H1 (cell line): ENCODE measurements around the gene FRS2. TPM values are rescaled to one million over a fixed set of nuclear protein-coding genes. Genes with fewer than 3 reads are reported as not detected.

Experiments used
- CTCF ChIA-PET: fragments of 300-600 bp; sonication (Branson Sonifier 250); formaldehyde crosslinking; loops from one replicate; lab custom pipeline; 2021; ENCODE audit not compliant: partially characterized antibody; lab: Charles Lee
- POLR2A ChIA-PET: fragments of 300-600 bp; sonication (Branson Sonifier 250); formaldehyde crosslinking; loops from one replicate; lab custom pipeline; 2021; ENCODE audit warnings: inconsistent platforms; ENCODE audit not compliant: partially characterized antibody; lab: Charles Lee
- DNase-seq, 2 experiments: peaks; one replicate each; pipeline versions ENCODE4 v3.0.0 to v3.0.0-alpha.2; 2010 to 2022; ENCODE audit warnings: low spot score in 2 of 2, low read depth in 1 of 2, mixed read lengths in 1 of 2
- FAIRE-seq: peaks from 2 replicates; lab custom pipeline; 2011; peaks lifted over from hg19 to GRCh38; lab: Jason Lieb, UNC
- H2AFZ ChIP-seq: 2 replicates; pipeline ENCODE4 v1.8.1; 2012; ENCODE audit warnings: low read length, inconsistent platforms
- H2AK5ac ChIP-seq: 2 replicates; pipeline ENCODE4 v1.6.1; 2013; ENCODE audit warnings: low read depth, low read length
- H2BK120ac ChIP-seq: replicated peaks from 2 replicates; pipeline ENCODE3; 2013; ENCODE audit warnings: low read depth, low read length, inconsistent platforms
- H2BK12ac ChIP-seq: 2 replicates; pipeline ENCODE4 v1.6.1; 2013; ENCODE audit warnings: low read depth, low read length
- H2BK15ac ChIP-seq: 2 replicates; pipeline ENCODE4 v1.6.1; 2013; ENCODE audit warnings: low read length
- H2BK20ac ChIP-seq: 2 replicates; pipeline ENCODE4 v1.6.1; 2013; ENCODE audit warnings: low read length
- H2BK5ac ChIP-seq: 2 replicates; pipeline ENCODE4 v1.6.1; 2013; ENCODE audit warnings: low read depth, low read length
- H3K14ac ChIP-seq: 2 replicates; pipeline ENCODE4 v1.6.1; 2013; ENCODE audit warnings: inconsistent platforms; ENCODE audit not compliant: insufficient read length
- H3K18ac ChIP-seq: 2 replicates; pipeline ENCODE4 v1.6.1; 2013; ENCODE audit warnings: low read length; ENCODE audit errors: extremely low read depth
- H3K23ac ChIP-seq: 2 replicates; pipeline ENCODE4 v1.6.1; 2013; ENCODE audit warnings: inconsistent platforms; ENCODE audit not compliant: insufficient read length
- H3K23me2 ChIP-seq: 2 replicates; pipeline ENCODE4 v1.6.1; 2013; ENCODE audit warnings: low read depth, low read length
- H3K27ac ChIP-seq: 2 replicates; pipeline ENCODE4 v1.6.1; 2011; ENCODE audit warnings: low read depth, low read length, inconsistent platforms
- H3K27me3 ChIP-seq, 4 experiments: replicated peaks in 1 of 4; 1 replicate in 1 of 4; 2 replicates in 3 of 4; pipeline versions ENCODE4 v1.6.1 to v1.8.1; 2011 to 2013; ENCODE audit warnings: low read length in 3 of 4, mild to moderate bottlenecking in 3 of 4, inconsistent platforms in 2 of 4, mixed read lengths in 2 of 4, moderate library complexity in 1 of 4; ENCODE audit not compliant: control insufficient read depth in 3 of 4, insufficient read depth in 3 of 4; ENCODE audit errors: extremely low read depth in 1 of 4
- H3K36me3 ChIP-seq, 4 experiments: 2 replicates each; pipeline versions ENCODE4 v1.6.1 to v1.8.1; 2011 to 2013; ENCODE audit warnings: mild to moderate bottlenecking in 4 of 4, low read length in 3 of 4, moderate library complexity in 2 of 4, control low read depth in 1 of 4, inconsistent platforms in 1 of 4; ENCODE audit not compliant: insufficient read depth in 4 of 4, control insufficient read depth in 2 of 4
- H3K4ac ChIP-seq: replicated peaks from 2 replicates; pipeline ENCODE3; 2013; ENCODE audit warnings: low read length, low read depth, mixed read lengths, inconsistent platforms; ENCODE audit not compliant: insufficient read length
- H3K4me1 ChIP-seq, 4 experiments: replicated peaks in 1 of 4; 1 replicate in 1 of 4; 2 replicates in 3 of 4; pipeline versions ENCODE4 v1.6.1 to v1.8.1; 2011 to 2013; ENCODE audit warnings: low read length in 3 of 4, inconsistent platforms in 2 of 4, mixed read lengths in 1 of 4; ENCODE audit not compliant: insufficient read depth in 4 of 4, control insufficient read depth in 3 of 4
- H3K4me2 ChIP-seq, 2 experiments: 2 replicates each; pipeline versions ENCODE4 v1.6.1 to v1.8.1; 2011 to 2013; ENCODE audit warnings: low read depth in 2 of 2, low read length in 2 of 2, control low read depth in 1 of 2, inconsistent platforms in 1 of 2, mild to moderate bottlenecking in 1 of 2; ENCODE audit not compliant: insufficient read depth in 1 of 2
- H3K4me3 ChIP-seq, 4 experiments: fragments of 200-600, 300-600 bp in 1 of 4; sonication (generic), shearing (Covaris generic), sonication (Bioruptor Twin) in 1 of 4; 2 replicates each; pipeline versions ENCODE4 v1.5.1 to v1.8.1; 2011 to 2016; ENCODE audit warnings: low read length in 4 of 4, low read depth in 3 of 4, control low read depth in 2 of 4, inconsistent platforms in 2 of 4, mild to moderate bottlenecking in 2 of 4, mixed read lengths in 1 of 4, moderate library complexity in 1 of 4; ENCODE audit not compliant: insufficient read depth in 2 of 4; ENCODE audit errors: extremely low read depth in 1 of 4
- H3K56ac ChIP-seq: replicated peaks from 2 replicates; pipeline ENCODE3; 2013; ENCODE audit warnings: low read depth, mild to moderate bottlenecking, mixed read lengths, low read length, inconsistent platforms; ENCODE audit not compliant: insufficient read length
- H3K79me1 ChIP-seq: 2 replicates; pipeline ENCODE4 v1.6.1; 2013; ENCODE audit warnings: low read depth, low read length, control low read depth
- H3K79me2 ChIP-seq, 2 experiments: 2 replicates each; pipeline versions ENCODE4 v1.6.1 to v1.8.1; 2012 to 2013; ENCODE audit warnings: low read length in 2 of 2, mild to moderate bottlenecking in 2 of 2, inconsistent platforms in 1 of 2; ENCODE audit not compliant: insufficient read depth in 2 of 2, control insufficient read depth in 1 of 2
- H3K9ac ChIP-seq, 4 experiments: replicated peaks in 1 of 4; 1 replicate in 1 of 4; 2 replicates in 3 of 4; pipeline versions ENCODE4 v1.6.1 to v1.8.1; 2011 to 2013; ENCODE audit warnings: low read depth in 3 of 4, low read length in 3 of 4, control low read depth in 2 of 4, mild to moderate bottlenecking in 2 of 4, moderate library complexity in 2 of 4, inconsistent platforms in 1 of 4; ENCODE audit errors: extremely low read depth in 1 of 4
- H3K9me3 ChIP-seq, 2 experiments: 2 replicates each; pipeline versions ENCODE4 v1.6.1 to v1.8.1; 2012 to 2013; ENCODE audit warnings: mild to moderate bottlenecking in 2 of 2, moderate library complexity in 2 of 2, control low read depth in 1 of 2, inconsistent platforms in 1 of 2, low read depth in 1 of 2, low read length in 1 of 2, mixed read lengths in 1 of 2; ENCODE audit not compliant: insufficient read depth in 2 of 2
- H4K20me1 ChIP-seq, 2 experiments: replicated peaks in 1 of 2; 2 replicates each; pipeline versions ENCODE3 to v1.8.1; 2011 to 2013; ENCODE audit warnings: inconsistent platforms in 2 of 2, low read length in 2 of 2, mild to moderate bottlenecking in 1 of 2; ENCODE audit not compliant: insufficient read depth in 2 of 2, control insufficient read depth in 1 of 2
- H4K5ac ChIP-seq: 2 replicates; pipeline ENCODE4 v1.6.1; 2013; ENCODE audit warnings: low read length, low read depth, mixed read lengths, inconsistent platforms; ENCODE audit not compliant: insufficient read length
- H4K8ac ChIP-seq: 2 replicates; pipeline ENCODE4 v1.8.0; 2013; ENCODE audit warnings: mild to moderate bottlenecking, moderate library complexity, low read length, inconsistent platforms; ENCODE audit not compliant: insufficient read depth; ENCODE audit errors: extremely low read depth
- H4K91ac ChIP-seq: replicated peaks from 2 replicates; pipeline ENCODE3; 2013; ENCODE audit warnings: low read length, mixed read lengths, inconsistent platforms; ENCODE audit not compliant: insufficient read length
- BACH1 ChIP-seq: IDR thresholded peaks from 2 replicates; pipeline ENCODE4 v1.6.1; 2012; ENCODE audit warnings: low read length, improper control_type of control experiment
- CBX5 ChIP-seq: fragments of 300-800, 300-1000 bp; sonication (generic); IDR thresholded peaks from 2 replicates; pipeline ENCODE4 v1.7.1; 2016; ENCODE audit warnings: antibody characterized with exemption, low read length, low read depth
- CEBPB ChIP-seq: IDR thresholded peaks from 2 replicates; pipeline ENCODE4 v1.6.1; 2012; ENCODE audit warnings: low read depth, low read length
- CHD1 ChIP-seq: IDR thresholded peaks from 2 replicates; pipeline ENCODE4 v1.6.1; 2012; ENCODE audit warnings: low read depth, low read length, improper control_type of control experiment
- CHD2 ChIP-seq: IDR thresholded peaks from 2 replicates; pipeline ENCODE4 v1.6.1; 2012; ENCODE audit warnings: low read length, improper control_type of control experiment
- CTBP2 ChIP-seq: IDR thresholded peaks from 2 replicates; pipeline ENCODE4 v1.7.0; 2011; ENCODE audit warnings: borderline replicate concordance, mild to moderate bottlenecking, moderate library complexity, mixed read lengths, low read length; ENCODE audit not compliant: insufficient read depth, insufficient read length
- E2F6 ChIP-seq: IDR thresholded peaks from 2 replicates; pipeline ENCODE4 v1.6.1; 2012; ENCODE audit warnings: inconsistent platforms
- HDAC2 ChIP-seq, 2 experiments: fragments of 300-600 bp in 1 of 2; sonication (generic) in 1 of 2; IDR thresholded peaks; 2 replicates each; pipeline ENCODE4 v1.6.1; 2011 to 2012; ENCODE audit warnings: low read depth in 2 of 2, low read length in 2 of 2, mild to moderate bottlenecking in 2 of 2, moderate library complexity in 2 of 2, borderline replicate concordance in 1 of 2, inconsistent platforms in 1 of 2
- MAX ChIP-seq: IDR thresholded peaks from 2 replicates; pipeline ENCODE4 v1.6.1; 2012; ENCODE audit warnings: inconsistent platforms
- RNF2 ChIP-seq: fragments of 200-900, 300-1000 bp; sonication (generic); IDR thresholded peaks from 2 replicates; pipeline ENCODE4 v1.7.1; 2016; ENCODE audit warnings: borderline replicate concordance, low read depth, mild to moderate bottlenecking, antibody characterized with exemption, low read length; ENCODE audit not compliant: poor library complexity, severe bottlenecking; ENCODE audit errors: missing control alignments
- SUZ12 ChIP-seq: fragments of 200-600 bp; sonication (generic); IDR thresholded peaks from 2 replicates; pipeline ENCODE4 v1.6.1; 2012; ENCODE audit warnings: mild to moderate bottlenecking, inconsistent platforms, low read length, moderate library complexity, mixed read lengths
- USF2 ChIP-seq: IDR thresholded peaks from 2 replicates; pipeline ENCODE4 v1.6.1; 2011; ENCODE audit warnings: low read length, improper control_type of control experiment
- polyA plus RNA-seq, 7 experiments: library from polyadenylated mRNA; depleted of rRNA in 3 of 7; stranded (reverse) in 5 of 7; unstranded in 2 of 7; fragments of >200 nt in 5 of 7; fragments of 200-250 nt in 2 of 7; gene quantifications; 1 replicate in 5 of 7; 2 replicates in 1 of 7; 4 replicates in 1 of 7; pipeline versions ENCODE4 v1.2.1 to v1.2.3, GENCODE V29; 2011 to 2013; ENCODE audit warnings: missing spikeins in 2 of 7, mixed read lengths in 2 of 7
- total RNA-seq: library from RNA; stranded (reverse); fragmentation: NEBNext Ultra II Directional; extraction: Animal tissue kit (Norgen Biotek cat#: 25700); gene quantifications from 2 replicates; pipeline ENCODE4 v1.2.1, GENCODE V29; 2021

Gene FRS2
- total and polyA plus RNA-seq, 2 of the 8 experiments (the other 6 are each of a cell fraction or from before 2014, with no cell fraction given), result 10.3 to 35.8 TPM

GRCh38 chr12:69514845-69515244 lies 44.7 kb downstream of the FRS2 start:
- H3K79me1 ChIP-seq, result peaks cover 2% of the 10 kb centered on the region; the same call in 1 of the 2 replicates
- H3K14ac ChIP-seq, result no peak overlapping the region
- FAIRE-seq (no peak), DNase-seq (no peak)
- H3K56ac ChIP-seq, result no peak overlapping the region
- ChIA-PET CTCF (interaction anchor here (1.8 kb wide), 1 partner anchor 22 kb away, joined by 7 read pairs; no protein-coding TSS in a partner anchor), POLR2A (interaction anchor here (0.6 to 1.4 kb wide), 3 partner anchors 13 to 474 kb away, joined by 3 read pairs; no protein-coding TSS in a partner anchor)
- H2AFZ ChIP-seq, result no peak overlapping the region
- H3K9me3 ChIP-seq, result no peaks in the 10 kb centered on the region
- H2BK120ac ChIP-seq, result no peak overlapping the region
- H3K23me2 ChIP-seq, result no peaks in the 10 kb centered on the region
- no peak overlapping the region for H2BK12ac ChIP-seq
- H3K23ac ChIP-seq, result no peak overlapping the region
- no peak overlapping the region for H3K4me3 ChIP-seq
- no peak overlapping the region for H3K4me2 ChIP-seq
- H3K79me2 ChIP-seq, result peaks cover 6 to 97% of the 10 kb centered on the region in 2 experiments; a peak in 3 of 4 replicates
- H3K36me3 ChIP-seq, result no peaks in the 10 kb centered on the region
- H2BK15ac ChIP-seq, result no peak overlapping the region
- H2AK5ac ChIP-seq, result no peak overlapping the region
- H3K18ac ChIP-seq, result no peak overlapping the region
- peaks cover 0 to 2% (median 1%) of the 10 kb centered on the region in 4 experiments; a peak in 2 of 7 replicates for H3K4me1 ChIP-seq
- H2BK20ac ChIP-seq, result no peak overlapping the region
- no peak overlapping the region for H3K4ac ChIP-seq
- H4K20me1 ChIP-seq, result peaks cover 10% of the 10 kb centered on the region in 2 experiments
- no peak overlapping the region for H3K9ac ChIP-seq
- H3K27me3 ChIP-seq, result peaks cover 0 to 1% (median 0%) of the 10 kb centered on the region in 4 experiments; a peak in 1 of 7 replicates
- H4K8ac ChIP-seq, result no peak overlapping the region
- no peak overlapping the region for H4K91ac ChIP-seq
- H2BK5ac ChIP-seq, result no peak overlapping the region
- H4K5ac ChIP-seq, result no peak overlapping the region
- H3K27ac ChIP-seq, result no peak overlapping the region
- no peak for TF ChIP-seq CTBP2
- TF ChIP-seq CBX5, result no peak
- no peak for TF ChIP-seq CEBPB
- no peak for TF ChIP-seq CHD2
- no peak for TF ChIP-seq CHD1
- no peak for TF ChIP-seq E2F6
- no peak for TF ChIP-seq HDAC2 (IDR thresholded peaks at IDR 0.05; ENCODE audit: borderline replicate concordance in 1 of 2, low read depth in 2 of 2, low read length in 2 of 2)
- no peak for TF ChIP-seq BACH1
- TF ChIP-seq USF2, result no peak
- TF ChIP-seq SUZ12, result no peak
- no peak for TF ChIP-seq MAX
- TF ChIP-seq RNF2, result no peak
